Measurements from ENCODE around the gene TRPM5. TPM values are rescaled to one million over a fixed set of nuclear protein-coding genes. Genes with fewer than 3 reads are reported as not detected.
A peak's percentile ranks its signal among the peaks of the same experiment; 100 is the strongest.

Gene TRPM5
- total and polyA plus RNA-seq, 2 of the 8 experiments (the other 6 are each of a cell fraction or from before 2014, with no cell fraction given) = 0.02 TPM; not detected in 1

DNA sequence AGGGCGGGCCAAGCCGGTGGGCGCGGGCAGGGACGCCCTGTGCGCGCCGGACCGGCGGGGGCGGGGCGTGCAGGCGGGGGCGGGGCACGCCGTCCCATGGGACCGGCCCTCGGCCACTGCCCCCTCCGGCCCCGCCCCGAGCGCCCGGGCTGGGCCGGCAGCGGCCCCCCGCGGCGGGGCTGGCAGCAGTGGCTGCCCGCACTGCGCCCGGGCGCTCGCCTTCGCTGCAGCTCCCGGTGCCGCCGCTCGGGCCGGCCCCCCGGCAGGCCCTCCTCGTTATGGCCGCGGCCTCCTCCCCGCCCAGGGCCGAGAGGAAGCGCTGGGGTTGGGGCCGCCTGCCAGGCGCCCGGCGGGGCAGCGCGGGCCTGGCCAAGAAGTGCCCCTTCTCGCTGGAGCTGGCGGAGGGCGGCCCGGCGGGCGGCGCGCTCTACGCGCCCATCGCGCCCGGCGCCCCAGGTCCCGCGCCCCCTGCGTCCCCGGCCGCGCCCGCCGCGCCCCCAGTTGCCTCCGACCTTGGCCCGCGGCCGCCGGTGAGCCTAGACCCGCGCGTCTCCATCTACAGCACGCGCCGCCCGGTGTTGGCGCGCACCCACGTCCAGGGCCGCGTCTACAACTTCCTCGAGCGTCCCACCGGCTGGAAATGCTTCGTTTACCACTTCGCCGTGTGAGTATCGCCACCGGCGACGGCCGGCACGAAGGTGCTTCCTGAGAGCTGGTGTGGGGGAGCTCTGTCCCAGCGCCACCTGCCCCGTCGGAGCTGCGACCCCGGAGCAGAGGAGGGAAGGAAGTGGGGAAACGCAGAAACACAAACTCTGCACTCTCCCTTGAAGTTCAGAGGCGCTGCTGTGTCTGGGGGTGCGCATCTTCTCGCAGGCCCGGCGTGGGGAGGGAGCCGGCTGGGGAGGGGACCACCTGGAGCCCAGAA is 769 bp upstream of the TRPM5 start, which contains the start of gene KCNQ1 (continued):
- TF ChIP-seq EZH2 (IDR thresholded peaks at IDR 0.05; ENCODE audit: low read depth, low read length, severe bottlenecking) (peak; percentile 57), TAF7 (optimal IDR thresholded peaks at IDR 0.05; ENCODE audit: borderline replicate concordance, low read depth, low read length) (no peak), RBBP5 (IDR thresholded peaks at IDR 0.05; ENCODE audit: borderline replicate concordance, low read depth, low read length) (0 out of 2 replicates have a peak, but pooled peaks have one; percentile 73), SP2 (IDR thresholded peaks at IDR 0.05; ENCODE audit: low read length) (no peak), SIN3A (conservative IDR thresholded peaks at IDR 0.05 in 1 of 2, IDR thresholded peaks at IDR 0.05 in 1 of 2; ENCODE audit: low read depth in 1 of 2, low read length in 2 of 2) (no peak), BACH1 (IDR thresholded peaks at IDR 0.05; ENCODE audit: low read length) (no peak), JUND (IDR thresholded peaks at IDR 0.05; ENCODE audit: low read length) (no peak), SIX5 (IDR thresholded peaks at IDR 0.05; ENCODE audit: low read depth, low read length) (no peak), RAD21 (IDR thresholded peaks at IDR 0.05 in 1 of 2, conservative IDR thresholded peaks at IDR 0.05 in 1 of 2; ENCODE audit: low read depth in 2 of 2, low read length in 2 of 2) (no peak), CBX5 (IDR thresholded peaks at IDR 0.05; ENCODE audit: low read depth, low read length) (no peak), ZNF274 (IDR thresholded peaks at IDR 0.05; ENCODE audit: borderline replicate concordance, extremely low read depth, low read length) (no peak), SUZ12 (IDR thresholded peaks at IDR 0.05; ENCODE audit: low read length) (peak; percentile 58; the same call in 1 of the 2 replicates), SRF (IDR thresholded peaks at IDR 0.05; ENCODE audit: low read depth, low read length) (no peak), FOSL1 (IDR thresholded peaks at IDR 0.05; ENCODE audit: insufficient read depth, low read depth, low read length) (no peak), TBP (IDR thresholded peaks at IDR 0.05; ENCODE audit: low read depth, low read length) (no peak), KDM5A (IDR thresholded peaks at IDR 0.05; ENCODE audit: low read length) (no peak)
- TF ChIP-seq, protein P1, sequence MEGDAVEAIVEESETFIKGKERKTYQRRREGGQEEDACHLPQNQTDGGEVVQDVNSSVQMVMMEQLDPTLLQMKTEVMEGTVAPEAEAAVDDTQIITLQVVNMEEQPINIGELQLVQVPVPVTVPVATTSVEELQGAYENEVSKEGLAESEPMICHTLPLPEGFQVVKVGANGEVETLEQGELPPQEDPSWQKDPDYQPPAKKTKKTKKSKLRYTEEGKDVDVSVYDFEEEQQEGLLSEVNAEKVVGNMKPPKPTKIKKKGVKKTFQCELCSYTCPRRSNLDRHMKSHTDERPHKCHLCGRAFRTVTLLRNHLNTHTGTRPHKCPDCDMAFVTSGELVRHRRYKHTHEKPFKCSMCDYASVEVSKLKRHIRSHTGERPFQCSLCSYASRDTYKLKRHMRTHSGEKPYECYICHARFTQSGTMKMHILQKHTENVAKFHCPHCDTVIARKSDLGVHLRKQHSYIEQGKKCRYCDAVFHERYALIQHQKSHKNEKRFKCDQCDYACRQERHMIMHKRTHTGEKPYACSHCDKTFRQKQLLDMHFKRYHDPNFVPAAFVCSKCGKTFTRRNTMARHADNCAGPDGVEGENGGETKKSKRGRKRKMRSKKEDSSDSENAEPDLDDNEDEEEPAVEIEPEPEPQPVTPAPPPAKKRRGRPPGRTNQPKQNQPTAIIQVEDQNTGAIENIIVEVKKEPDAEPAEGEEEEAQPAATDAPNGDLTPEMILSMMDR (IDR thresholded peaks at IDR 0.05; ENCODE audit: control extremely low read depth in 1 of 3, insufficient read depth in 1 of 3, low read depth in 1 of 3, low read length in 3 of 3) = no peak

Data from H1 (cell line).